Embryonic facial prominence (tissue), 1 donor: ENCODE data around the gene COPZ2.
"Not testable (repeated sequence)": the region's sequence is repeated elsewhere in the genome, so short reads cannot be mapped to it uniquely, and the experiment has no call there.

Experiments
- DNase-seq: peaks from one replicate; pipeline ENCODE4 v3.0.0-alpha.2; 2016; ENCODE audit errors: extremely low spot score

Gene COPZ2, protein sequence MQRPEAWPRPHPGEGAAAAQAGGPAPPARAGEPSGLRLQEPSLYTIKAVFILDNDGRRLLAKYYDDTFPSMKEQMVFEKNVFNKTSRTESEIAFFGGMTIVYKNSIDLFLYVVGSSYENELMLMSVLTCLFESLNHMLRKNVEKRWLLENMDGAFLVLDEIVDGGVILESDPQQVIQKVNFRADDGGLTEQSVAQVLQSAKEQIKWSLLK

GRCh38 chr17:48037036-48037837 is at the start of gene COPZ2:
Gene COPZ2 (minus strand): TSS chr17:48037797. CDS start chr17:48037777, 20 bp downstream.
- no peak for DNase-seq

- no peak for DNase-seq
Observed at GRCh38 chr17:48084932-48085331, 47.3 kb upstream of the COPZ2 start.

DNA sequence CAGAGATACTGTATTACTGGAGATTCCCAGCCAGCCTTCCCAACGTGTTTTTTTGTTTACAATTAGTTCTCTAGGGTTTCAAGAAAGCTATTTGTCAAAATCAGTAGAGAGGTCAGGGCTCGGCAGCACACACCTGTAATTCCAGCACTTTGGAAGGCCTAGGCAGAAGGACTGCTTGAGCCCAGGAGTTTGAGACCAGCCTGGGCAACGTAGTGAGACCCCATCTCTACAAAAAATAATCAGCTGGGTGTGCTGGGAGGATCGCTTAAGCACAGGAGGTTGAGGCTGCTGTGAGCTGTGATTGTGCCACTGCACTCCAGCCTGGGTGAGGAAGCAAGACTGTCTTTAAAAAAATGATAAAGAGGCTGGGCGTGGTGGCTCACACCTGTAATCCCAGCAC is 44.3 kb upstream of the COPZ2 start:
- DNase-seq = no peak

GRCh38 chr17:48077152-48077551 is 39.6 kb upstream of the COPZ2 start:
- not testable (repeated sequence) for DNase-seq

DNA sequence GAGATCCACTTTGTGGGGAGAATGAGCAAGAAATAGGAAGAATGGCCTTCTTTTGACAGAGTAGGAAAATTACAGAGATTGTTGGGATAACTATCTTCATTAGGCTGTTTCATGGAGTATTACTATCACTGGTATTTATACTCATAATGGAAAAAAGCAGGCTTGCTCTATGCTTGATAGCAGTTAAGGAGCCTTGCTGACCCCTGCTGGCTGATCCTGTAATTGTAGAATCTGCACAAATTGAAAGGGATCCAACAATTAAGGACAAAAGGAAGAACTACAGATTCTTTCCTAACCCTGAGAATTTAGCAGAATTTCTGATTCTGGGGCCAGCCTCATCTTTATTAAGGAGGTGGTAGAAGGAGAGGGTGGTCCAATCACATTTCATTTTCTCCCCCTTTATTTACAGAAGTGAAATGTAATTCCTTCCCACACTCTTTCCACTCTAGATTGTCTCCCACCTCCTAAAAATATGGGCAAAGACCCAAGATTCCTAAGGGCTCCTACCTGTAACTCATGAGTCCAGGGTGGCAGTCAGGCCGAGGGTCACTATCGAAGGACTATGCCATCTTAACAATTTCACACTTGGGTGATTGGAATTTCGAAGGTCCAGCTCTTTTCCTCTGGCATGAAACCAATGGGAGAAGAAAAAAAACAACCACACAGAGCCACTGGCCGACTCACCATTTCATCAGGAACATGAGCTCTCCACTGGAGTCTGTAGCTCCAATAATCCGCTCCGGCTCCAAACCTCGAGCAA is 36.9 kb upstream of the COPZ2 start:
- peak; percentile 34 for DNase-seq

DNA sequence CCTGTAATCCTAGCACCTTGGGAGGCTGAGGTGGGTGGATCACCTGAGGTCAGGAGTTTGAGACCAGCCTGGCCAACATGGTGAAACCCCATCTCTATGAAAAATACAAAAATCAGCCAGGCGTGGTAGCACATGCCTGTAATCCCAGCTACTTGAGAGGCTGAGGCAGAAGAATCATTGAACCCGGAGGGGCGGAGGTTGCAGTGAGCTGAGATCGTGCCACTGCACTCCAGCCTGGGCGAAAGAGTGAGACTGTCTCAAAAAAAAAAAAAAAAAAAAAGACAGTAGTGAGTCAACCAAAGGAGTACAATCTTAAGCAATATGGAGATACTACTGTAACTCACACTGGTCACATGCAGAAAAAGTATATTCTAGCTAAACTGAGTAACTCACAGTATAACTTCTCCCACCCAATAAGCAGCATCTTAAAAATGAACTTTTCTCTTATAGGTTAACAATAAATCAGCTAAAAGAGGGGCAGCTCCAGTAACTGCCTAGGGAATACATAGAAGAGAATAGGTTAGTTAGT is 36.0 kb upstream of the COPZ2 start:
- not testable (repeated sequence) for DNase-seq

- not testable (repeated sequence) for DNase-seq
Observed at GRCh38 chr17:48072811-48073210, 35.2 kb upstream of the COPZ2 start.

- no peak for DNase-seq
Observed at GRCh38 chr17:48071654-48072053, 34.1 kb upstream of the COPZ2 start.

DNA sequence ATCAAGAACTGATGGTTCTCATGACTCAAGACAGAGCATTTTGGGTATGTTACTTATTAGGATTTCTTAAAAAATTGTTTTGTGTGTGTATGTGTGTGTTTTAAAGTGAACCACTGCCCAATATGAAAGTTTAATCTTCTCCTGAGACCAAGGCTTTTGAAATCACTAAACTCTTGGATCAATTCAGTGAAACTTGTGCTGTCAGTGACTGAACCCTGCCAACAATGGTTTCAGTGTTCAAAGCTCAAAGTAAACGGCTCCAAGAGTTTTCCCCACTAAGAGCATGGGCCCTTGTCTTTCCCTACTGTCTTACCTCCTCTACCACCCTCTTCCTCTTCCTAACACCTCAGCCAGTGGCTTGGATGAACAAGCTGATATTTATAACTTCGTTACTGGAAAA is 32.6 kb upstream of the COPZ2 start:
- DNase-seq = no peak

GRCh38 chr17:48068491-48068961 is 30.9 kb upstream of the COPZ2 start:
- DNase-seq = no peak

DNA sequence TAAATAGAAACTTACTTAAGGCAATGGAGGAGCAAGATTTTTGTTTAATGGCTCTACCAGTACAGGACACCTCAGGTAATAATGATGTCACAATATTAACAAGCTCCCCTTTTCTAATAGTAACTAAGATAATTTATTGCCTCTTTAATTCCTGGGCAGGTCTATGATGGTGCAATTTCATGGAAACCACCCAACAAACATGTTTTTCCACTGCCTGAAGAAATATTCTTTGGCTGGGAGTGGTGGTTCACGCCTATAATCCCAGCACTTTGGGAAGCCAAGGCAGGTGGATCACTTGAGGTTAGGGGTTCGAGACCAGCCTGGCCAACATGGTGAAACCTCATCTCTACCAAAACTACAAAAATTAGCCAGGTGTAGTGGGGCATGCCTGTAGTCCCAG is 30.2 kb upstream of the COPZ2 start:
- not testable (repeated sequence) for DNase-seq

- no peak for DNase-seq
Observed at GRCh38 chr17:48067245-48067644, 29.6 kb upstream of the COPZ2 start.

DNA sequence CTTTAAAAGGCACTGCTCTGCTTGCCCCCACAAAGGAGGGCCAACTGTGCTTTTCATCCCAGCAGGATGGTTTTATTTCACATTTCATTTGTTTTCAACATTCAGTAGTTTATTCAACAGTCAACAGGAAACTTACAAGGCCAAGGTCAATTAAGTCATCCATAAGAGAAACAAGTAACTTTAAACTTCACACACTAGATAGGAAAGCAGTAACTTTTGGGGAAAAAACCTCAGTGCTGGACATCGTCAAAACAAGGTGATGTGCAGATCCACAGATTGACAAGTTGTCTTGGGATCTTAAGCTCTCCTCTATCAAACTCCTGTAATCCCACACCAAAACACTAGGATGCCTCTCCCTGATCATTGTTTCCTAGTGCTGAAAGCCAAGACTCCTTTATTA is 29.1 kb upstream of the COPZ2 start:
- no peak for DNase-seq

DNA sequence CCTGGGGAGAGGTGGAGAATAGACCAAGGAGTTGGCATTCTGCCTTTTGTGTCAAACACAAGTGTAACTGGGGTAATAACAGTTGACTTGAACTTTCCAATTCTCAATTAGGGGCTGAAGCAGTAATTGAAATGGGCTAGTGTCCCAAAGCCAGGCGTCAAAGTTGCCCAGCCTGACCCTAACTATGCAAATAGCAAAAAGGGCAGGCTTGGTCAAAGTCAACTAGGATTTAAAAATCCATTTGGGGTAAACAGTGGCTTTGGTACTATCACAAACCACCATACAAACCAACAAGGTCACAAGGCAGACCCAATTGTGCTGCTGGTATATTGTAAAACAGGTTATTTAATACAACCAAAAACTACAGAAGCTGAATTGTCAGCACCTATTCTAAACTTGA is 28.6 kb upstream of the COPZ2 start:
- DNase-seq = no peak

DNA sequence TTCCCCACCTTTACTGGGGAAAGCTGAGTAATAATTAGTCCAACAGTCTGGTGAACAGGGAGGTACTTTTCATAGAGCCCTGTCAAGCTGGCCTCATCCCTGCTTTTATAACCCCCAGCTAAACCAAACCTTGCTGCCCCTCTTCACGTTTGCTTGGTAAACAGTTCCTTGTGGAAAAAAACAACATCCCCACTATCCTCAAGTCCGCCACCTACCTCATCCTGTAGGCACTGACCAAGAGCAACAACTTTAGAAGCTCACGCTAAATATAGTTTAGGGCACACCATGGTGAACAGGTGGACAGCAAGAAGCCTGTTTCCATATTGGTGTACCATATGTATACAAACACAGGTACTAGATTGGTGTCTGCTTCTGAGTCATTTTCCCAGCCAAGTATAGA is 27.0 kb upstream of the COPZ2 start:
- DNase-seq = no peak

DNA sequence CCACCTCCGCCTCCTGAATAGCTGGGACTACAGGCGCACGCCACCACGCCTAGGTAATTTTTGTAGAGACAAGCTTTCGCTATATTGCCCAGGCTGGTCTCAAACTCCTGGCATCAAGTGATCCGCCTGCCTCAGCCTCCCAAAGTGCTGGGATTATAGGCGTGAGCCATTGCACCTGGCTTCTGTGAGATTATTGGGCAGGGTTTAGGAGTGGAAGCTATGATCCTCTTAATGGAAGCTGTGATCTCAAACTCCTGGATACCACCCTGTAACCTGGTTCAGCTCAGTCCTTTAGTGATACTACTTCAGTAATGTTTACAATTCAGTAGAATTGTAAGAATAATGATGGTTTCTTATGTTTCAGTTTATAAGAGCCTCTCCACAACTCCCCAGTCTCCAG is 24.7 kb upstream of the COPZ2 start:
- no peak for DNase-seq

DNA sequence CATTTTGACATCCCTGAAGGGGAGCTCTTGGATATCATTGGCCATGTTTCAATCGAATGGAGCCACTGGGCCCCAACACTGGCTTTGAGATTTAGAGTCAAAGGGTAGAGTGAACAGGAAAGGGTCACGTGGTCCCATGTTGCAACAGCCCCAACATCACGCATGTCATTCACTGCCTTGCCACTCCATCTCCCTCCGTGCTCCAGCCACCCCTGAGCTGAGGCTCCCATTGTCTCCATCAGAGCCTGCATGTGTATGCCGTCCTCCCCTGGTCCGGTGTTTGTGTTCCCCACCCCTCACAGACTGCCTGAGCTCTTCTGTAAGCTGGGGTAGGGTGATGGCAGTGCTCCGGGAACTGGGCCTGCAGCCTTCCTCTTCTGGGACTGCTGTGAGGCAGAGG is 22.7 kb upstream of the COPZ2 start:
- no peak for DNase-seq

DNA sequence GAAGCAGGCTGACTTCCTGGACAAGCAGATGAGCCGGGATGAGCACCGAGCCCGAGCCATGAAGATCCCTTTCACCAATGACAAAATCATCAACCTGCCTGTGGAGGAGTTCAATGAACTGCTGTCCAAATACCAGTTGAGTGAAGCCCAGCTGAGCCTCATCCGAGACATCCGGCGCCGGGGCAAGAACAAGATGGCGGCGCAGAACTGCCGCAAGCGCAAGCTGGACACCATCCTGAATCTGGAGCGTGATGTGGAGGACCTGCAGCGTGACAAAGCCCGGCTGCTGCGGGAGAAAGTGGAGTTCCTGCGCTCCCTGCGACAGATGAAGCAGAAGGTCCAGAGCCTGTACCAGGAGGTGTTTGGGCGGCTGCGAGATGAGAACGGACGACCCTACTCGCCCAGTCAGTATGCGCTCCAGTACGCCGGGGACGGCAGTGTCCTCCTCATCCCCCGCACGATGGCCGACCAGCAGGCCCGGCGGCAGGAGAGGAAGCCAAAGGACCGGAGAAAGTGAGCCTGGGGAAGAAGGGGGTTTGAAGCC is 21.6 kb upstream of the COPZ2 start:
- no peak for DNase-seq

- DNase-seq = no peak
Observed at GRCh38 chr17:48058393-48059124, 21.0 kb upstream of the COPZ2 start.

GRCh38 chr17:48057626-48058025 is 20.0 kb upstream of the COPZ2 start:
- DNase-seq = no peak

GRCh38 chr17:48056879-48057278 is 19.3 kb upstream of the COPZ2 start:
- no peak for DNase-seq
